Mesendoderm (in vitro differentiated cells): Measurements from ENCODE around the gene SCO2.

ENCODE experiments used
- DNase-seq: peaks from one replicate; pipeline ENCODE4 v3.0.0; 2013
- H2AK5ac ChIP-seq: 2 replicates; pipeline ENCODE4 v1.6.1; 2013; ENCODE audit warnings: low read length, inconsistent platforms
- H2BK120ac ChIP-seq: 2 replicates; pipeline ENCODE4 v1.6.1; 2013; ENCODE audit warnings: low read depth, mild to moderate bottlenecking, low read length, moderate library complexity, mixed read lengths
- H2BK15ac ChIP-seq: replicated peaks from 2 replicates; pipeline ENCODE4 v1.6.1; 2013; ENCODE audit warnings: low read depth, mild to moderate bottlenecking, moderate library complexity
- H2BK5ac ChIP-seq: 2 replicates; pipeline ENCODE4 v1.6.1; 2013; ENCODE audit warnings: low read length, inconsistent platforms
- H3K18ac ChIP-seq: 2 replicates; pipeline ENCODE4 v1.6.1; 2013; ENCODE audit warnings: mild to moderate bottlenecking, low read length, mixed read lengths
- H3K23ac ChIP-seq: one replicate; pipeline ENCODE4 v1.6.1; 2013; ENCODE audit warnings: low read length
- H3K27ac ChIP-seq: 2 replicates; pipeline ENCODE4 v1.5.1; 2013; ENCODE audit warnings: low read depth, mild to moderate bottlenecking, inconsistent platforms, low read length, moderate library complexity
- H3K27me3 ChIP-seq: 2 replicates; pipeline ENCODE4 v1.6.1; 2013; ENCODE audit warnings: low read length, control low read depth, mild to moderate bottlenecking, inconsistent platforms; ENCODE audit not compliant: insufficient read depth, poor library complexity
- H3K36me3 ChIP-seq: 2 replicates; pipeline ENCODE4 v1.6.1; 2013; ENCODE audit warnings: low read length, inconsistent platforms; ENCODE audit not compliant: control insufficient read depth, insufficient read depth
- H3K4ac ChIP-seq: one replicate; pipeline ENCODE4 v1.6.1; 2013; ENCODE audit warnings: low read depth, mild to moderate bottlenecking, low read length, moderate library complexity
- H3K4me1 ChIP-seq: 2 replicates; pipeline ENCODE4 v1.6.1; 2013; ENCODE audit warnings: low read depth, low read length, inconsistent platforms; ENCODE audit not compliant: control insufficient read depth
- H3K4me2 ChIP-seq: 2 replicates; pipeline ENCODE4 v1.6.1; 2013; ENCODE audit warnings: low read length
- H3K4me3 ChIP-seq: 2 replicates; pipeline ENCODE4 v1.5.1; 2013; ENCODE audit warnings: mild to moderate bottlenecking, low read length
- H3K56ac ChIP-seq: one replicate; pipeline ENCODE4 v1.6.1; 2013; ENCODE audit warnings: low read length
- H3K79me1 ChIP-seq: 2 replicates; pipeline ENCODE4 v1.6.1; 2013; ENCODE audit warnings: low read length, inconsistent platforms
- H3K79me2 ChIP-seq: 2 replicates; pipeline ENCODE4 v1.6.1; 2013; ENCODE audit warnings: mild to moderate bottlenecking, low read length; ENCODE audit not compliant: control insufficient read depth, insufficient read depth
- H3K9ac ChIP-seq: 2 replicates; pipeline ENCODE4 v1.6.1; 2013; ENCODE audit warnings: low read length, inconsistent platforms
- H4K5ac ChIP-seq: one replicate; pipeline ENCODE4 v1.6.1; 2013; ENCODE audit warnings: low read length
- H4K8ac ChIP-seq: one replicate; pipeline ENCODE4 v1.6.1; 2013; ENCODE audit warnings: low read depth, mild to moderate bottlenecking, control low read depth, low read length, moderate library complexity
- WGBS: extraction: QIAGEN DNeasy Blood & Tissue Kit; methylation state at CpG from one replicate; pipeline ENCODE4 v1.1.7; 2013; ENCODE audit warnings: low lambda C conversion rate, missing lambda C conversion rate; ENCODE audit not compliant: insufficient coverage; ENCODE audit errors: extremely low coverage; 5-methylcytosine and 5-hydroxymethylcytosine counted together

SCO2 gene

DNA sequence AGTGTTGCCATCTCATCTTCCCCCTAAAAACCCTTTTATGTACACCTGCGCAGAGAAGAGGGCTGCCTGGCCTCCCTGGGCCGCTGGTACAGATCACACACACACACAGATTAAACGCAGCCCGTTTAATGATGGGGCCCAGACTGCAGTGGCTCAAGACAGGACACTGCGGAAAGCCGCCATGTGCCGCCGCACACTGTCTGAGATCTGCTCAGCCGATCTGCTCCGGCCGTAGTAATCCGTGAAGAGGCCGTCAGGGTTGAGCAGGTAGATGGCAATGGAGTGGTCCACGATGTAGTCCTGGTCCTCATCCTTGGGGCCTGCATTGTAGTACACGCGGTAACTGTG lies 2.0 kb downstream of the SCO2 start:
- Histone ChIP-seq H4K5ac (no peak overlapping the region), H3K18ac (no peak overlapping the region), H3K4me1 (peaks cover 2% of the 10 kb centered on the region), H3K4me3 (no peak overlapping the region), H3K27me3 (no peaks in the 10 kb centered on the region), H3K4me2 (no peak overlapping the region), H3K79me2 (no peaks in the 10 kb centered on the region), H3K27ac (no peak overlapping the region), H4K8ac (no peak overlapping the region), H2BK15ac (no peak overlapping the region), H3K56ac (no peak overlapping the region), H2BK120ac (no peak overlapping the region), H2AK5ac (no peak overlapping the region), H3K36me3 (peaks cover 3% of the 10 kb centered on the region), H2BK5ac (no peak overlapping the region), H3K4ac (no peak overlapping the region), H3K23ac (no peak overlapping the region), H3K79me1 (no peaks in the 10 kb centered on the region), H3K9ac (no peak overlapping the region)
- no peak for DNase-seq
- no CpG with 5 or more reads among the region's 16 CpGs for WGBS

DNA sequence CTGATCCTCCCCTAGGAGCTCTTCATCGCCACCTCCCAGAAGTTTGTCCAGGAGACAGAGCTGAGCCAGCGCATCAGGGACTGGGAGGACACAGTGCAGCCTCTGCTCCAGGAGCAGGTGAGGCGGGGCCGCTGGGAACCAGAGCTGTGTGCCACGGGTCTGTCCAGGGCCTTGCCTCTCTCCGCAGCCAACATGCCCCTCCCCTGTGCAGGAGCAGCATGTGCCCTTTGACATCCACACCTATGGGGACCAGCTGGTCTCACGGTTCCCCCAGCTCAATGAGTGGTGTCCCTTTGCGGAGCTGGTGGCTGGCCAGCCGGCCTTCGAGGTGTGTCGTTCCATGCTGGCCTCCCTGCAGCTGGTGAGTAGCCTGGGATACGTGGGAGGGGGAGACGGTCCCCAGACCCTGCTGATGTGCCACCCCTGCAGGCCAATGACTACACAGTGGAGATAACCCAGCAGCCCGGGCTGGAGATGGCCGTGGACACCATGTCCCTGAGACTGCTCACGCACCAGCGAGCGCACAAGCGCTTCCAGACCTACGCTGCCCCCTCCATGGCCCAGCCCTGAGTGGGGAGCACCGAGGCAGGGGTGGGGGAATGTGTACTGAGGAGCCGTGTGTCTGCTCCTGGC lies 2.5 kb downstream of the SCO2 start:
- H4K8ac ChIP-seq: no peak overlapping the region
- no peak overlapping the region for H3K4me3 ChIP-seq
- H3K56ac ChIP-seq: no peak overlapping the region
- H3K27ac ChIP-seq: no peak overlapping the region
- DNase-seq: no peak
- peaks cover 3% of the 10 kb centered on the region for H3K36me3 ChIP-seq
- H3K9ac ChIP-seq: no peak overlapping the region
- no peak overlapping the region for H3K4ac ChIP-seq
- no peak overlapping the region for H3K4me2 ChIP-seq
- WGBS: no CpG with 5 or more reads among the region's 22 CpGs
- H2BK120ac ChIP-seq: no peak overlapping the region
- no peak overlapping the region for H3K23ac ChIP-seq
- H2AK5ac ChIP-seq: no peak overlapping the region
- H3K4me1 ChIP-seq: peaks cover 2% of the 10 kb centered on the region
- no peak overlapping the region for H2BK5ac ChIP-seq
- H3K79me1 ChIP-seq: no peaks in the 10 kb centered on the region
- H4K5ac ChIP-seq: no peak overlapping the region
- no peak overlapping the region for H2BK15ac ChIP-seq
- no peak overlapping the region for H3K18ac ChIP-seq
- no peaks in the 10 kb centered on the region for H3K27me3 ChIP-seq
- H3K79me2 ChIP-seq: no peaks in the 10 kb centered on the region

DNA sequence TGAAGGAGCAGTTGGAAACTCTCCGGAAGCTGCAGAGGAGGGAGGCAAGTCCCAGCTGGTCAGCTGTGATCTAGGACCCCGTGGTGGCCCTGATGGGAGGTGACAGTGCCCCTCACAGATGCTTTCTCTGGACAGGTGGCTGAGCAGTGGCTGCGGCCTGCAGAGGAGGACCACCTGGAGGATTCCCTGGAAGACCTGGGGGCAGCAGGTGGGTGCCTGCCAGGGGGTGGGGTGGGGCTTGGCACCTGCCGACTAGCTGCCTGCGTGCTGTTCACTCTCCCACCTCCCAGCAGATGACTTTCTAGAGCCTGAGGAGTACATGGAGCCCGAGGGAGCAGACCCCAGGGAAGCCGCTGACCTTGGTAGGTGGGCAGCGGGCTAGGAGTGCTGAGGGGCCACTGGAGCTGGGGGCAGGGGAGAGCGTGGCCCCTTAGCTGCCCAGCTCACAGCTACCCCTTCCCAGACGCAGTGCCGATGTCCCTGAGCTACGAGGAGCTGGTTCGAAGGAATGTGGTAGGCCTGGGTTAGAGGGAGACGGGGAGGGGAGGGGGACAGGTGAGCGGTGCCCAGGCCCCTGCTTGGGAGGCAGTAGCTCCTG lies 3.1 kb downstream of the SCO2 start:
- H3K4me3 ChIP-seq: no peak overlapping the region
- H4K5ac ChIP-seq: no peak overlapping the region
- peaks cover 2% of the 10 kb centered on the region for H3K4me1 ChIP-seq
- H3K36me3 ChIP-seq: peaks cover 3% of the 10 kb centered on the region
- no peak overlapping the region for H3K56ac ChIP-seq
- H3K79me1 ChIP-seq: no peaks in the 10 kb centered on the region
- no peak overlapping the region for H3K23ac ChIP-seq
- no peak overlapping the region for H3K4ac ChIP-seq
- no peak overlapping the region for H2BK120ac ChIP-seq
- no peak overlapping the region for H3K4me2 ChIP-seq
- no peak overlapping the region for H2BK5ac ChIP-seq
- WGBS: no CpG with 5 or more reads among the region's 15 CpGs
- no peak overlapping the region for H2BK15ac ChIP-seq
- H3K79me2 ChIP-seq: no peaks in the 10 kb centered on the region
- no peak overlapping the region for H3K27ac ChIP-seq
- H4K8ac ChIP-seq: no peak overlapping the region
- no peak overlapping the region for H3K9ac ChIP-seq
- no peaks in the 10 kb centered on the region for H3K27me3 ChIP-seq
- H2AK5ac ChIP-seq: no peak overlapping the region
- H3K18ac ChIP-seq: no peak overlapping the region
- DNase-seq: no peak

DNA sequence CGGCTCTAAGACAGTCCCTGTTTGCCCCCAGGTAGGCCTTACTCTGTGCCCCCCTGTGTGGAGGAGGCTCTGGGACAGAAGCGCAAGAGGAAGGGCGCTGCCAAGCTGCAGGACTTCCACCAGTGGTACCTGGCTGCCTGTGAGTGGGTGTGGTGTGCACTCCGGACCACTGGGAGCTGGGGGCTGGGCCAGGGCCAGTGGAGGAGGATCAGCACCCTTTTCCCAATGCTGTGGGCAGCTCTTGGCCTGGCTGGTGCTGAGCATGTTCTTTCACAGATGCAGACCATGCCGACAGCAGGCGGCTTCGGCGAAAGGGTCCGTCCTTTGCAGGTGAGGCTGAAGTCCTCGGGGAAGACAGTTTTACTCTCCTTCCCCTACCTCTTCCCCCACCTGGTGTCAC lies 3.7 kb downstream of the SCO2 start:
- no peak overlapping the region for H3K18ac ChIP-seq
- no peak overlapping the region for H3K56ac ChIP-seq
- H2BK5ac ChIP-seq: no peak overlapping the region
- H4K8ac ChIP-seq: no peak overlapping the region
- H3K4me1 ChIP-seq: peaks cover 2% of the 10 kb centered on the region
- H3K36me3 ChIP-seq: peaks cover 5% of the 10 kb centered on the region
- H4K5ac ChIP-seq: no peak overlapping the region
- H2BK120ac ChIP-seq: no peak overlapping the region
- no peak overlapping the region for H3K4me2 ChIP-seq
- no peak overlapping the region for H3K9ac ChIP-seq
- WGBS: no CpG with 5 or more reads among the region's 10 CpGs
- no peaks in the 10 kb centered on the region for H3K27me3 ChIP-seq
- H3K23ac ChIP-seq: no peak overlapping the region
- no peak overlapping the region for H2BK15ac ChIP-seq
- H3K27ac ChIP-seq: no peak overlapping the region
- no peaks in the 10 kb centered on the region for H3K79me2 ChIP-seq
- no peak overlapping the region for H2AK5ac ChIP-seq
- H3K4ac ChIP-seq: no peak overlapping the region
- DNase-seq: no peak
- no peak overlapping the region for H3K4me3 ChIP-seq
- no peaks in the 10 kb centered on the region for H3K79me1 ChIP-seq

DNA sequence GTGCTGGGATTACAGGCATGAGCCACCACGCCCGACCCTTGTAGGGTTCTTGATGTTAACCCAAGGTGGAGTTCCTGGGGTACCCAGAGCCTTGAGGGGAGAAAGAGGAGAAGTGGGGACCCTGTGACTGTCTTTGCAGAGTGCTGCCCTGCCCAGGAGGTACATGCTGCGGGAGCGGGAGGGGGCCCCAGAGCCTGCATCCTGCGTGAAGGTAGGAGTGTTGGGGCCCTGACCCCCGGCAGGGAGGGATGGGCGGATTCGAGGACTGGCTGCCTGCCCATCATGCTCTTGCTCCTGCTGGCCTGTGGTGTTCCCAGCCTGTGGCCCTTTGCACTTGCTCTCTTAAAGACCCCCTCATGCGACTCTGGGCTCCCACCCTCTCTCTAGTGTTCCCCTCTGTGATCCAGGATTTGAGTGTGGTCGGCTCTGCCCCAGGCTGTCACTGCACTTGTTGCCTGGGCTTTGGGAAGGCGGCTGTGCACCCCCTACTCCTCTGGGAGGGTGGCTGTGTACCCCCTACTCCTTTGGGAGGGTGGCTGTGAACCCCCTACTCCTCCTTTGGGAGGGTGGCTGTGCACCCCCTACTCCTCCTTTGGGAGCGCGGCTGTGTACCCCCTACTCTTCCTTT lies 4.5 kb downstream of the SCO2 start:
- Histone ChIP-seq H2AK5ac (no peak overlapping the region), H3K56ac (no peak overlapping the region), H3K4me1 (peaks cover 2% of the 10 kb centered on the region), H2BK5ac (no peak overlapping the region), H3K27me3 (no peaks in the 10 kb centered on the region), H4K8ac (no peak overlapping the region), H3K23ac (no peak overlapping the region), H3K79me2 (peaks cover under 1% of the 10 kb centered on the region), H3K18ac (no peak overlapping the region), H4K5ac (no peak overlapping the region), H3K9ac (no peak overlapping the region), H3K36me3 (peaks cover 5% of the 10 kb centered on the region), H2BK120ac (no peak overlapping the region), H3K27ac (no peak overlapping the region), H3K79me1 (peaks cover 2% of the 10 kb centered on the region), H3K4me3 (no peak overlapping the region), H3K4ac (no peak overlapping the region), H2BK15ac (no peak overlapping the region), H3K4me2 (no peak overlapping the region)
- no CpG with 5 or more reads among the region's 13 CpGs for WGBS
- no peak for DNase-seq
